HEK293 (cell line): ENCODE results near the gene CYP3A7.

Experiments
- CTCF ChIA-PET: fragments of 350-600 bp; formaldehyde crosslinking; extraction: SDS; loops from one replicate; lab custom pipeline; 2021; ENCODE audit warnings: antibody characterized with exemption; lab: Yijun Ruan, JAX
- POLR2A ChIA-PET: fragments of 300-600 bp; formaldehyde crosslinking; extraction: SDS; loops from one replicate; lab custom pipeline; 2020; ENCODE audit warnings: antibody characterized with exemption, inconsistent platforms; lab: Yijun Ruan, JAX
- H3K27ac ChIP-seq: fragments of 200-500 bp; sonication (Bioruptor generic); 2 replicates; pipeline ENCODE4 v1.5.1; 2014; ENCODE audit warnings: low read depth, low read length, control low read depth, inconsistent platforms; ENCODE audit errors: extremely low read depth
- H3K36me3 ChIP-seq, 2 experiments: fragments of 200-500 bp in 1 of 2; sonication (Bioruptor generic) in 1 of 2; 1 replicate in 1 of 2; 2 replicates in 1 of 2; pipeline ENCODE4 v1.5.1; 2014 to 2017; ENCODE audit warnings: inconsistent platforms in 2 of 2, low read length in 2 of 2; ENCODE audit not compliant: control insufficient read depth in 2 of 2, insufficient read depth in 1 of 2
- H3K4me1 ChIP-seq: fragments of 200-500 bp; sonication (Bioruptor generic); 2 replicates; pipeline ENCODE4 v1.5.1; 2014; ENCODE audit warnings: mild to moderate bottlenecking, low read length, inconsistent platforms; ENCODE audit not compliant: control insufficient read depth, insufficient read depth
- H3K4me3 ChIP-seq: 2 replicates; pipeline ENCODE4 v1.5.1; 2011; ENCODE audit warnings: low read depth, mild to moderate bottlenecking, control low read depth, low read length, moderate library complexity
- H3K9me3 ChIP-seq: fragments of 200-500 bp; sonication (Bioruptor generic); 2 replicates; pipeline ENCODE4 v1.5.1; 2014; ENCODE audit warnings: low read depth, low read length, inconsistent platforms; ENCODE audit not compliant: control insufficient read depth, insufficient read depth
- KLF17 ChIP-seq: fragments of 450-650 bp; formaldehyde crosslinking; IDR thresholded peaks from 2 replicates; pipeline ENCODE4 v1.5.1; 2016; ENCODE audit warnings: missing biosample characterization, missing genetic modification characterization
- OSR2 ChIP-seq: fragments of 450-650 bp; formaldehyde crosslinking; IDR thresholded peaks from 2 replicates; pipeline ENCODE4 v1.5.1; 2016; ENCODE audit warnings: missing biosample characterization, missing genetic modification characterization
- PRDM2 ChIP-seq: fragments of 450-650 bp; formaldehyde crosslinking; IDR thresholded peaks from 2 replicates; pipeline ENCODE4 v1.5.1; 2016; ENCODE audit warnings: missing biosample characterization, missing genetic modification characterization, borderline replicate concordance
- ZBTB26 ChIP-seq: fragments of 450-650 bp; formaldehyde crosslinking; optimal IDR thresholded peaks from 2 replicates; pipeline ENCODE3; 2016; ENCODE audit warnings: missing biosample characterization, mild to moderate bottlenecking, missing genetic modification characterization
- ZBTB8A ChIP-seq: fragments of 450-650 bp; formaldehyde crosslinking; IDR thresholded peaks from 2 replicates; pipeline ENCODE4 v1.5.1; 2016; ENCODE audit warnings: missing biosample characterization, missing genetic modification characterization
- ZNF133 ChIP-seq: fragments of 450-650 bp; formaldehyde crosslinking; IDR thresholded peaks from 2 replicates; pipeline ENCODE4 v1.5.1; 2016; ENCODE audit warnings: missing biosample characterization, missing genetic modification characterization
- ZNF140 ChIP-seq: fragments of 450-650 bp; formaldehyde crosslinking; IDR thresholded peaks from 2 replicates; pipeline ENCODE4 v1.5.1; 2016; ENCODE audit warnings: missing biosample characterization, missing genetic modification characterization
- ZNF266 ChIP-seq: fragments of 450-650 bp; formaldehyde crosslinking; IDR thresholded peaks from 2 replicates; pipeline ENCODE4 v1.5.1; 2016; ENCODE audit warnings: missing biosample characterization, missing genetic modification characterization, low read depth
- ZNF280C ChIP-seq: fragments of 450-650 bp; formaldehyde crosslinking; IDR thresholded peaks from 2 replicates; pipeline ENCODE4 v1.5.1; 2016; ENCODE audit warnings: missing biosample characterization, missing genetic modification characterization
- ZNF354C ChIP-seq: fragments of 450-650 bp; formaldehyde crosslinking; IDR thresholded peaks from 2 replicates; pipeline ENCODE4 v1.5.1; 2016; ENCODE audit warnings: missing biosample characterization, missing genetic modification characterization, low read depth, borderline replicate concordance
- ZNF394 ChIP-seq: fragments of 450-650 bp; formaldehyde crosslinking; IDR thresholded peaks from 2 replicates; pipeline ENCODE4 v1.5.1; 2016; ENCODE audit warnings: missing biosample characterization, missing genetic modification characterization, mild to moderate bottlenecking, moderate library complexity, borderline replicate concordance
- ZNF626 ChIP-seq: fragments of 450-650 bp; sonication (Bioruptor Pico); formaldehyde crosslinking; IDR thresholded peaks from 2 replicates; pipeline ENCODE4 v1.5.1; 2018; ENCODE audit warnings: missing biosample characterization, missing genetic modification characterization, inconsistent platforms
- ZNF639 ChIP-seq: fragments of 450-650 bp; formaldehyde crosslinking; IDR thresholded peaks from 2 replicates; pipeline ENCODE4 v1.5.1; 2016; ENCODE audit warnings: missing biosample characterization, missing genetic modification characterization
- ZNF654 ChIP-seq: fragments of 450-650 bp; formaldehyde crosslinking; IDR thresholded peaks from 2 replicates; pipeline ENCODE4 v1.5.1; 2016; ENCODE audit warnings: low read depth, missing biosample characterization, missing genetic modification characterization
- ZNF707 ChIP-seq: fragments of 450-650 bp; formaldehyde crosslinking; IDR thresholded peaks from 2 replicates; pipeline ENCODE4 v1.5.1; 2016; ENCODE audit warnings: missing biosample characterization, missing genetic modification characterization
- ZSCAN16 ChIP-seq: fragments of 450-650 bp; formaldehyde crosslinking; IDR thresholded peaks from 2 replicates; pipeline ENCODE4 v1.5.1; 2016; ENCODE audit warnings: missing biosample characterization, missing genetic modification characterization

The CYP3A7 gene

GRCh38 chr7:99733448-99733847 lies 1.5 kb downstream of the CYP3A7 start:
- ChIA-PET CTCF (interaction anchor here (0.7 kb wide), 1 partner anchor 289 kb away, joined by 3 read pairs; no protein-coding TSS in a partner anchor), POLR2A (no interaction called here)

More at GRCh38 chr7:99733448-99733847, 1.5 kb downstream of the CYP3A7 start:
- TF ChIP-seq ZBTB8A (tag by site-specific recombination) = no peak
- no peak for TF ChIP-seq OSR2 (tag by site-specific recombination)
- TF ChIP-seq ZSCAN16 = no peak
- no peak for TF ChIP-seq PRDM2 (tag by site-specific recombination)
- TF ChIP-seq ZBTB26 = no peak
- TF ChIP-seq ZNF626 (tag by site-specific recombination) = no peak
- TF ChIP-seq ZNF394 (tag by site-specific recombination) = no peak
- no peak for TF ChIP-seq ZNF654 (tag by site-specific recombination)
- no peak for TF ChIP-seq ZNF280C
- TF ChIP-seq ZNF639 (tag by site-specific recombination) = no peak
- TF ChIP-seq ZNF140 (tag by site-specific recombination) = no peak
- no peak for TF ChIP-seq KLF17 (tag by site-specific recombination)
- no peak for TF ChIP-seq ZNF266 (tag by site-specific recombination)
- no peak for TF ChIP-seq ZNF354C (tag by site-specific recombination)
- TF ChIP-seq ZNF707 (tag by site-specific recombination) = no peak
- TF ChIP-seq ZNF133 (tag by site-specific recombination) = no peak
- Histone ChIP-seq H3K27ac (no peak overlapping the region), H3K9me3 (no peaks in the 10 kb centered on the region), H3K36me3 (no peaks in the 10 kb centered on the region), H3K4me3 (no peak overlapping the region), H3K4me1 (no peaks in the 10 kb centered on the region)
